ENCODE results near the gene TWIST2.

Gene TWIST2

DNA sequence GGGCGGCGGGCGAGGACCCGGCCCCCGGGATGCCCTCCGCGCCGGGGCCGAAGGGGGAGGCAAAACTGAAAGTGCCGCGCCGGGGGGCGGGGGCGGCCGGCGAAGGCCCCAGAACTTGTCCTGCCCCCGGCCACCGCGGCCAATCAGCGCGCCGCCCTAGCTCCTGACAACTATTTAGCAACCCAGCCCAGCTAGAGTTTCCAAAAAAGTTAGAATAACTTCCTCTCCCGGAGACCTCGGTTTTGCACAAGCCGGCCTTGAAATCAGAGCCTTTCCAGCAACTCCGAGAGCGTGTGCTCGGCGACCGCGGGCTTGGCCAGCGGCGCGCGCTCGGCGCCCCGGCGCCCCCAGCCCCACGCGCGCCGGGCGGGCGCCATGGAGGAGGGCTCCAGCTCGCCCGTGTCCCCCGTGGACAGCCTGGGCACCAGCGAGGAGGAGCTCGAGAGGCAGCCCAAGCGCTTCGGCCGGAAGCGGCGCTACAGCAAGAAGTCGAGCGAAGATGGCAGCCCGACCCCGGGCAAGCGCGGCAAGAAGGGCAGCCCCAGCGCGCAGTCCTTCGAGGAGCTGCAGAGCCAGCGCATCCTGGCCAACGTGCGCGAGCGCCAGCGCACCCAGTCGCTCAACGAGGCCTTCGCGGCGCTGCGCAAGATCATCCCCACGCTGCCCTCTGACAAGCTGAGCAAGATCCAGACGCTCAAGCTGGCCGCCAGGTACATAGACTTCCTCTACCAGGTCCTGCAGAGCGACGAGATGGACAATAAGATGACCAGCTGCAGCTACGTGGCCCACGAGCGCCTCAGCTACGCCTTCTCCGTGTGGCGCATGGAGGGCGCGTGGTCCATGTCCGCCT is at the start of gene TWIST2:
TWIST2 (plus strand) TSS at position 245 of the 850 bp plus-strand sequence; CDS start at position 376, 131 bp downstream.
- Histone ChIP-seq H3K9ac (ENCODE audit: low read length) (no peak within 1 kb of the TSS), H3K27me3 (ENCODE audit: control insufficient read depth, insufficient read depth, low read length) (peaks cover 66% of the 10 kb centered on the region), H3K4me3 (ENCODE audit: low read length) (peak within 1 kb of the TSS; percentile 67), H3K9me3 (ENCODE audit: control insufficient read depth, low read depth, low read length) (no peaks in the 10 kb centered on the region), H3K36me3 (ENCODE audit: control insufficient read depth, low read depth, low read length) (no peaks in the 10 kb centered on the region), H3K27ac (ENCODE audit: low read length) (no peak within 1 kb of the TSS), H3K4me1 (ENCODE audit: control insufficient read depth, low read depth, low read length) (no peaks in the 10 kb centered on the region)

DNA sequence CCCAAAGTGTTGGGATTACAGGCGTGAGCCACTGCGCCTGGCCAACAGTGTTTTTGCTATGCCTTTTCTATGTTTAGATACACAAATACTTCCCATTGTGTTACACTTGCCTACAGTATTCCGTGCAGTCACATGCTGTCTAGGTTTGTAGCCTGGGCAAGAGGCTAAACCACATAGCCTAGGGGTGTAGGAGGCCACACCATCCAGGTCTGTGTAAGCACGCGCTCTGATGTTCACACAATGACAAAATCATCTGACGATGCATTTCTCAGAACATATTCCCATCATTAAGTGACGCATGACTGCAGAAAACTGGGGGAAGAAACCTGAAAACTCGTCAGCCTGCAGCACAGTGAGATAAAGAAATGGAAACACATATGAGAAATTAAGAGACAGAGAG is 46.1 kb upstream of the TWIST2 start:
- Histone ChIP-seq H3K4me1 (ENCODE audit: control insufficient read depth, low read depth, low read length) (no peaks in the 10 kb centered on the region), H3K9me3 (ENCODE audit: control insufficient read depth, low read depth, low read length) (no peaks in the 10 kb centered on the region), H3K4me3 (ENCODE audit: low read length) (no peak overlapping the region), H3K36me3 (ENCODE audit: control insufficient read depth, low read depth, low read length) (no peaks in the 10 kb centered on the region), H3K27ac (ENCODE audit: low read length) (no peak overlapping the region), H3K9ac (ENCODE audit: low read length) (no peak overlapping the region), H3K27me3 (ENCODE audit: control insufficient read depth, insufficient read depth, low read length) (no peaks in the 10 kb centered on the region)

DNA sequence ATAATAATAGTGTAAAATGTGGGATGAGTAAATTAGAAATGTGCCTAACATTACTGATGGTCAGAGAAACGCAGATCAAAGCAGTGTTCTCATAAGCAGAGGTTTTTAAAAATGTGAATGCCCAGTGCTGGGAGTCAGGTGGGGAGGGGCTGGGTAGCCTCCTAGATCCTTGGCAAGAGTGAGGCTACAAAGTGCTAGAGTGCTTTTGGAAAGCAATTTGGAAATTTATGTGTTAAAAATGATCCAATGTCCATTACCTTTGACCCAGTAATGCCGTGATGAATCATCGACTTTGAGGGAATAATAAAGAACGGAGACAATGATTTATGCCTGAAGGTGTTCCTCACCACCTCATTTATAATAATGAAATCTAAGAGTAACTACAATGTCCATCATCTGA is 44.9 kb upstream of the TWIST2 start:
- Histone ChIP-seq H3K4me1 (ENCODE audit: control insufficient read depth, low read depth, low read length) (no peaks in the 10 kb centered on the region), H3K27ac (ENCODE audit: low read length) (no peak overlapping the region), H3K9me3 (ENCODE audit: control insufficient read depth, low read depth, low read length) (peaks cover 2% of the 10 kb centered on the region), H3K27me3 (ENCODE audit: control insufficient read depth, insufficient read depth, low read length) (no peaks in the 10 kb centered on the region), H3K9ac (ENCODE audit: low read length) (no peak overlapping the region), H3K4me3 (ENCODE audit: low read length) (no peak overlapping the region), H3K36me3 (ENCODE audit: control insufficient read depth, low read depth, low read length) (no peaks in the 10 kb centered on the region)

DNA sequence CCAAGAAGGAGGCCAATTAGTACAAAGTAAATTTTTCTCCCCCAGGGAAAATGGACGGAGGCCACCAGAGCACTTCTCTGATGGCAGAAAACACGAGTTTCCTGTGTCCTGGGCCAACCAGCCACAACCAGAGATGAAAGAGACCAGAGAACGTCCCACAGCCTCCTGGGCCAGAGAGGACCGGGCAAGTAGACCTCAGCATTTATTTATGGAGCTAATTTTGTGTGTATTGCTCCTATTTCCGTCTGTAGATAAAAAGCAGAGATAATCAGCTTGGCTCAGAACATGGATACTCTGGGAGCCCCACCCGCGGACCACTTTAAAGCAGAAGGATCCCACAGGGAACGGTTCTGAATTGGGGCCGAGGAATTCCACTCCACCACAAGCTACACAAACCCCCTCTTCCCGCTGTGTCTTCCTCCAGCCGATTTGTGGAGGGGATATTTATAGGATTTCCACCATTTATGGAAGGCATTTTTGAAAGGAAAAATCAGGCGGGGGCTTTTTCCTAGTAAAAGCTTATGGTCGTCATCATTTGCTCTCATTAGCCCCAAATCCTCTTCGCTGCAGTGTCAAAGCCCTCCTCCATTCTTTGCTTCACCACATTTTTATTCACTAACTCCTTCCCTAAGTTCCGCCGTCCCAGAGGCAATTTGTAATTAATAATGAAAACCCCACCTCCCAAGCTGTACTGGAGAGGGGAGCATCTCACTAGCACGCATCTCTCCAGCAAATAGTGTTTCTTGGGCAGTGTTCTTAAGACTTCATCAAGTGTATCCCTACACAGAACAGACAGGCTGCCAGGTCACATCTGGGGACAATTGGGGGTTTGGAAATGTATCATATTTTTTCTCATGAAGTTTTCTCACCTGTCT is 43.7 kb upstream of the TWIST2 start:
- no peaks in the 10 kb centered on the region for H3K4me1 ChIP-seq (ENCODE audit: control insufficient read depth, low read depth, low read length)
- no peak overlapping the region for H3K9ac ChIP-seq (ENCODE audit: low read length)
- no peak overlapping the region for H3K27ac ChIP-seq (ENCODE audit: low read length)
- no peak overlapping the region for H3K4me3 ChIP-seq (ENCODE audit: low read length)
- no peaks in the 10 kb centered on the region for H3K27me3 ChIP-seq (ENCODE audit: control insufficient read depth, insufficient read depth, low read length)
- H3K36me3 ChIP-seq (ENCODE audit: control insufficient read depth, low read depth, low read length), result no peaks in the 10 kb centered on the region
- peaks cover 11% of the 10 kb centered on the region for H3K9me3 ChIP-seq (ENCODE audit: control insufficient read depth, low read depth, low read length)

DNA sequence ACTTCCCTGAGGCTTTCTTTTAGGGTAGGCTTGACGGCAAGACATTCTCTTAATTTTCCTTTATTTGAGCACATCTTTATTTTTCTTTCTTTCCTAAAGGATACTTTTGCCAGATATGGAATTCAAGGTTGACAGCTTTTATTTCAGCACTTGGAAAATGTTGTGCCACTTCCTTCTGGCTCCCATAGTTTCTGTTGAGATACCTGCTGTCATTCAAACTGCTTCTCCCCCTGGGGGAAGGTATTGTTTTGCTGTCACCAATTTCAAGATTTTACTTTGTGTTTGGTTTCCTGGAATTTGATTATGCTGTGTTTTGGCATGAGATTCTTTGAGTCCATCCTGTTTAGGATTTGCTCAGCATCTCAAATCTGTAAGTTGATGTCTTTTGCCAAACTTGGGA is 39.1 kb upstream of the TWIST2 start:
- Histone ChIP-seq H3K27me3 (ENCODE audit: control insufficient read depth, insufficient read depth, low read length) (no peaks in the 10 kb centered on the region), H3K36me3 (ENCODE audit: control insufficient read depth, low read depth, low read length) (no peaks in the 10 kb centered on the region)

DNA sequence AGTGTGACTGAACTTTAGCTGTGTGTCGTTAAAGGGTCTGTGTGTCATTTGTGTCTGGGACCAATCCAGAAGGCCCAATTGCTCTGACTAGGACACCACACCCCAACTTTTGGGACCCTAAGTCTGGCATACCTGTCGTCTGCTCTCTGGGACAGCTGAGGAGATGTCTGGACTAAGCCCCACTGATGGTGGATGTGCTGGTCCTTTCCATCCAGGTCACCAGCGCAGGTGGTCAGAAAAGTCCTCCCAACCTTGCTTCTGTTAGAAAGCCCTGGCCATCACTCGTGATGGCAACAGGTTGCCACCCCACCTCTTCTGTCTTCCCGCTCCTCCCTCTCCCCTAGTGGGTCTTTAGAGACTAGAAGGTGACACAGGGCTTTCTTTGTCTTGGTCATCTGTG is 37.6 kb upstream of the TWIST2 start:
- H3K36me3 ChIP-seq (ENCODE audit: control insufficient read depth, low read depth, low read length), result no peaks in the 10 kb centered on the region
- H3K9me3 ChIP-seq (ENCODE audit: control insufficient read depth, low read depth, low read length), result peaks cover 19% of the 10 kb centered on the region
- no peaks in the 10 kb centered on the region for H3K4me1 ChIP-seq (ENCODE audit: control insufficient read depth, low read depth, low read length)
- H3K27ac ChIP-seq (ENCODE audit: low read length), result no peak overlapping the region
- H3K27me3 ChIP-seq (ENCODE audit: control insufficient read depth, insufficient read depth, low read length), result no peaks in the 10 kb centered on the region
- no peak overlapping the region for H3K4me3 ChIP-seq (ENCODE audit: low read length)
- H3K9ac ChIP-seq (ENCODE audit: low read length), result no peak overlapping the region

More for the DNA sequence above, 39.1 kb upstream of the TWIST2 start:
- H3K9me3 ChIP-seq (ENCODE audit: control insufficient read depth, low read depth, low read length), result peaks cover 19% of the 10 kb centered on the region
- no peak overlapping the region for H3K9ac ChIP-seq (ENCODE audit: low read length)
- H3K27ac ChIP-seq (ENCODE audit: low read length), result no peak overlapping the region
- no peaks in the 10 kb centered on the region for H3K4me1 ChIP-seq (ENCODE audit: control insufficient read depth, low read depth, low read length)
- no peak overlapping the region for H3K4me3 ChIP-seq (ENCODE audit: low read length)

DNA sequence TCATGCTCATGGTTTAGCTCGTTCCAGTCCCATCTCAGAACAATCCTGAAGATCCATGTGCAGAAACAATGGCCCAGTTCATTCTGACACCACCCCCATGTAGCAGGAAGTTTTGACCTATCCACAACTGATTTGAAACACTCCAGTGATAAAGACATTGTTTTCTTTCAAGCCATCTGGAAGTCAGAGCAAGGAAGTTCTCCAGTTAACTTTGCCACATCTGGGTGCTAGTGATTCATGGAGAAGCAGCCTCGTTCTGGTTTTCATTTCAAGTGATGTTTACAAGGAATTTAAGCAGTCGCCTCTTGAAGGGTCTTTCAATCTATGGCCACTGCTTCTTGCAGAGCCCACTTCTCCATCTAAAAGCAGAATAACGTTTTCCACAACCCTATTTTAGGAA is 36.6 kb upstream of the TWIST2 start:
- Histone ChIP-seq H3K9me3 (ENCODE audit: control insufficient read depth, low read depth, low read length) (peaks cover 19% of the 10 kb centered on the region), H3K27ac (ENCODE audit: low read length) (no peak overlapping the region), H3K4me3 (ENCODE audit: low read length) (no peak overlapping the region), H3K9ac (ENCODE audit: low read length) (no peak overlapping the region), H3K4me1 (ENCODE audit: control insufficient read depth, low read depth, low read length) (no peaks in the 10 kb centered on the region), H3K27me3 (ENCODE audit: control insufficient read depth, insufficient read depth, low read length) (no peaks in the 10 kb centered on the region), H3K36me3 (ENCODE audit: control insufficient read depth, low read depth, low read length) (no peaks in the 10 kb centered on the region)

DNA sequence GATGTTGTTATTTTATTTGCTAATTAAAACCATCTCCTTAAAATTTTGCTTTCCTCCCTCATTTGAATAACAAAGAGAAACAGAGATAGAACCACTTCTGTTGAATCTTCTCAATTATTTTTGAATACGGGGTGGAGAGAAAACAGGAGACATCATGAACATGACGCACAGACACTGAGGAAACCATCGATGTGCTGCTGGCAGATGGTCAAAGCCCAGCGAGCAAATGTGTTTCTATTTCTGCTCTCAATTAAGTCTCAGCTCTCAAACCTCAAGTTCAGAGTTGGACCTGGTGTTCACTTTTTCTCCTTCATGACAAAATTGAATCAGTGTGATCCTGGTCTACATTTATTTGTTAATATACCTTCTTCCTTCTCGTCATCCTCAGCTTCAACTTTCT is 36.1 kb upstream of the TWIST2 start:
- peaks cover 19% of the 10 kb centered on the region for H3K9me3 ChIP-seq (ENCODE audit: control insufficient read depth, low read depth, low read length)
- no peaks in the 10 kb centered on the region for H3K36me3 ChIP-seq (ENCODE audit: control insufficient read depth, low read depth, low read length)
- no peaks in the 10 kb centered on the region for H3K4me1 ChIP-seq (ENCODE audit: control insufficient read depth, low read depth, low read length)
- H3K27ac ChIP-seq (ENCODE audit: low read length), result no peak overlapping the region
- H3K9ac ChIP-seq (ENCODE audit: low read length), result no peak overlapping the region
- no peak overlapping the region for H3K4me3 ChIP-seq (ENCODE audit: low read length)
- H3K27me3 ChIP-seq (ENCODE audit: control insufficient read depth, insufficient read depth, low read length), result no peaks in the 10 kb centered on the region

DNA sequence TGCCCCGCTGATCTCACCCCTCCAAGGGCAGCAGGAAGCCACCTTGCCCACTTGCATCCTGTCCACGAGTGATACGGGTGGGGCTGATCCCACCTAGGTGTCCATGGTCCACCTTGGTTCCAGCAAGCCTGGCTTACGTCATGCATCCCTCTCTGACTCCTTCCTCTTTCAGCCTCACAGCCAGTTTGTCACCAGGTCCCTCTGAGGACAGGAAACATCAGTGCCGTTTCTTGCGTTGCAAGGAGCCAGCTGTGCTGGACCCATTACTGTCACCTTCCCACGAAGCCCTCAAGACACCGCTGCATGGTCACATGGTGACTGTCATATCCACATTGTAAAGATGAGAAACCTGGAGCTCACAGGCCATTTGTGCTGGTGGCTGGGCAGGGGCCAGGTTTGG is 34.8 kb upstream of the TWIST2 start:
- Histone ChIP-seq H3K9me3 (ENCODE audit: control insufficient read depth, low read depth, low read length) (peaks cover 17% of the 10 kb centered on the region), H3K36me3 (ENCODE audit: control insufficient read depth, low read depth, low read length) (no peaks in the 10 kb centered on the region), H3K9ac (ENCODE audit: low read length) (no peak overlapping the region), H3K4me1 (ENCODE audit: control insufficient read depth, low read depth, low read length) (peaks cover 5% of the 10 kb centered on the region), H3K27me3 (ENCODE audit: control insufficient read depth, insufficient read depth, low read length) (no peaks in the 10 kb centered on the region), H3K4me3 (ENCODE audit: low read length) (no peak overlapping the region), H3K27ac (ENCODE audit: low read length) (no peak overlapping the region)

DNA sequence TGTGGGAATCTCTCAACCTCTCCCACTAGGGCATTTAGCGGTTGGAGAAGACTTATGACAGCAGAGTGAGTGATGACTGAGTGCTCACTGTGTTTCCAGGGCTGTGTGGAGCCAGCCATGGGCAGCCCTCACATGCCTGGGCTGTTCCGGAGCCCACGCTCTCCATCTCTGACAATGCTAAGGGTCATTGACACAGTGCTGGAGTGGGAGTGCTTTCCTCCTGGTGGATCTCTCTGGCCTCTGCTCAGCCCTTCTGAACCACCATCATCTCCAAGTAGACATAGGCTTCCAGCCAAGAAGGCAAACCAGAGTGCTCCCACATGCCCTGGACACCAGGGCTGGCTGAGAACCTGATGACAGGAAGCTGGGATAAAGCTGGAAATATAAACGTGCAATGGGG is 33.1 kb upstream of the TWIST2 start:
- Histone ChIP-seq H3K27ac (ENCODE audit: low read length) (no peak overlapping the region), H3K9me3 (ENCODE audit: control insufficient read depth, low read depth, low read length) (peaks cover 7% of the 10 kb centered on the region), H3K4me3 (ENCODE audit: low read length) (no peak overlapping the region), H3K36me3 (ENCODE audit: control insufficient read depth, low read depth, low read length) (no peaks in the 10 kb centered on the region), H3K9ac (ENCODE audit: low read length) (no peak overlapping the region), H3K4me1 (ENCODE audit: control insufficient read depth, low read depth, low read length) (peaks cover 5% of the 10 kb centered on the region), H3K27me3 (ENCODE audit: control insufficient read depth, insufficient read depth, low read length) (no peaks in the 10 kb centered on the region)

DNA sequence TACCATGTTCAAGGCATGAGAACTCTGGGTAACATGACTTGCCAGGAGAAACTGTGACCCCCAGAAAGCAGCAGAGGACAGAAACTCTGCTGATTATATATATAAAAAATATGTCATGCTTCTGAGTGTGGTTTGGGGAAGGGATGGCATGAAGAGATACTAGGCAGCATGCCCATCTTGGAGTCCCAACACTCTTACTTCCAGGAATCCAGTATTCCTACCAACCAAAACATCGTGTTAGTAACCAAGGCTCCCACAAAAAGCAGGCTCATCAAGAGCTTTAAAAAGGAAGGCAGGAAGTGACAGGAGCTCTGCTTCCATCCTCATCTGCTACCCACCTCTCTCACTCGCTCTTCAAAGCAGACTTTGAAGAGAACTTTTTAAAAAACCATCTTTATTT is 31.6 kb upstream of the TWIST2 start:
- Histone ChIP-seq H3K27me3 (ENCODE audit: control insufficient read depth, insufficient read depth, low read length) (no peaks in the 10 kb centered on the region), H3K27ac (ENCODE audit: low read length) (no peak overlapping the region), H3K36me3 (ENCODE audit: control insufficient read depth, low read depth, low read length) (no peaks in the 10 kb centered on the region), H3K4me3 (ENCODE audit: low read length) (no peak overlapping the region), H3K9me3 (ENCODE audit: control insufficient read depth, low read depth, low read length) (peaks cover 6% of the 10 kb centered on the region), H3K9ac (ENCODE audit: low read length) (no peak overlapping the region), H3K4me1 (ENCODE audit: control insufficient read depth, low read depth, low read length) (peaks cover 5% of the 10 kb centered on the region)
